GM21526 (cell line): ENCODE results near the gene CLEC20A.

Source experiments
- ATAC-seq: cut with Tn5 transposase; IDR thresholded peaks from one replicate; pipeline ENCODE4 v1.9.1; 2021; ENCODE audit warnings: moderate library complexity; ENCODE audit not compliant: unreplicated experiment, low FRiP score

CLEC20A gene

DNA sequence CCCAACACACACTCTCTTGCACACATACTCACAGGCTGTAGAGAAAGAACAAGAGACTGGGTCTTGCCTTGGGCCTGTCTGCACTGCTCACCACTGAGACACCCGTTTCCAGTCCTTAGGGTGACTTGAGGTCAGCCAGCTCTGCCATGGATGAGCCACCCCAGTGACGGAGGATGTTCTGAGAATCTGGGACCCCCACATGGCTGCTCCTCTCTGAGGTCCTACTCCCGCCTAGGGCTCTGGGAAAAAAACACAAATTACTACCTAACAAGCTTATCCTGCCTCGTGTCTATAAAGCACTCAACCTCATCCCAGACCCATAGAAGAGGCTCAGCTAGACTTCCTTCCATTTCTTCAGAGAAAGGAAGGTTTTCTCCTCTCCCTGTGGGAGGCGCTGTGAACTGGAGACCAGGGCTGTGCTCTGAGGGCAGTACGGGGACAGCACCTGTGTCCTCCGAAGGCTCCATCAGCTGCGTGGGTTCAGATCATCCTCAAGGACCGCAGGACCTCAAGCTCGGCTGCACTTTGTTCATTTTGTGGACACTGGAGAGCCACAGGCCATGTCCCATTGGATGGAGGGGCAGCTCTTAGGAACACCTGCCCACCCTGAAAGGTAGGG is 4.3 kb upstream of the CLEC20A start:
- ATAC-seq, result peak; percentile 12

DNA sequence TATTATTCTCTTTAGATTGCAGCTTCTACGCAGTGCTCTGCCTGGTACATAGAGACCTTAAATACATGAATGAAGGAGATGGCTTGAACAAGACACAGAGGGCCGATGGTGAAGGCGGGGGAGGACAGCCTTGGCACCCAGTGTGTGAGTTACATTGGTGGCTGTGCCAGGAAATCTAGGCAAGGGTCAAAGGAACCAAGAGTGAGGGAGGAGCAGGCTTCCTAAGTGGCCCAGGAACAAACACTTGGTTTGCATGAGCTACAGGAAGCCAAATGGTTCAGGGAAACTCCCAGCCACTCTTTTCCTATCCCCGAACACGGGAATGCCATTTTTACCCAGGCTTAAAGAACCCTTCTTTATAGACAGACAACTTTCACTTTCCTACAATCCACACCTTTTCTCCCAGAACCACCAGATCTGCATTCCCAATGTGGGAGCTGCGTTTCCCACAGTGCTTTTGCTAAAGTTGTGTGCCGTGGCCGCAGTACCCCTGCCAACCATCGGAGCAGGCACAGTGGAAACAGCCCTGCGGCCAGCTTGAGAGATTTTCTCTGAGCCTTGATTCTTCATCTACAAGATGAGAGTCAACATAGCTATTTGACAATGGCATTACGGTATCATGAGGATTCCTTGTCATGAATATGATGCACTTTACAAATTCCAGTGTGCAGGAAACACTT is 3.5 kb upstream of the CLEC20A start:
- no peak for ATAC-seq

DNA sequence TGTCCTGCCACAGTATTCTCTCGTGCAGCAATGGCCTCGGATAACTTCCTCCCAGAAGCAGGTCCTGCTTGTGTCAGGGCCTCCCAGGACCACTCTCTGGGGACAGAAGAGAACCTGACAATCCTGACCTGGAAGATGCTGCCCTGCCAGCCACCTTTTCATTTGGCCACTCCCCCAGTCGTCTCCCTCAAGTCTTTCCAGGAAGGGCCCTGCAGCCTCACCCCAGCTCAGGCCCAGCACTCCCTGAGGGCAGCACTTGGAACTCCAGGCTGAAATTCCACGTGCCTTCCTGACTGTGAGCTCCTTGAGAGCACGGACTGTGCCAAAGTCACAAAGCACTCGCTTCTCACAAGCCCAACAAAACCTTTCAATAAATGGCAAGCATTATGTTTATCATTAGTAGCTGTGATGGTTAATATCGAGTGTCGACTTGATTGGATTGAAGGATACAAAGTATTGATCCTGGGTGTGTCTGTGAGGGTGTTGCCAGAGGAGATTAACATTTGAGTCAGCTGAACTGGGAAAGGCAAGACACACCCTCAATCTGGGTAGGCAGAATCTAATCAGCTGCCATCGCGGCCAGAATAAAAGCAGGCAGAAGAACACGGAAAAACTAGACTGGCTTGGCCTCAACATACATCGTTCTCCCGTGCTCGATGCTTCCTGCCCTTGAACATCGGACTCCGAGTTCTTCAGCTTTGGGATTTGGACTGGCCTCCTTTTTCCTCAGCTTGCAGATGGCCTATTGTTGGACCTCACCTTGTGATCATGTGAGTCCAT is 2.3 kb upstream of the CLEC20A start:
- ATAC-seq, result no peak

DNA sequence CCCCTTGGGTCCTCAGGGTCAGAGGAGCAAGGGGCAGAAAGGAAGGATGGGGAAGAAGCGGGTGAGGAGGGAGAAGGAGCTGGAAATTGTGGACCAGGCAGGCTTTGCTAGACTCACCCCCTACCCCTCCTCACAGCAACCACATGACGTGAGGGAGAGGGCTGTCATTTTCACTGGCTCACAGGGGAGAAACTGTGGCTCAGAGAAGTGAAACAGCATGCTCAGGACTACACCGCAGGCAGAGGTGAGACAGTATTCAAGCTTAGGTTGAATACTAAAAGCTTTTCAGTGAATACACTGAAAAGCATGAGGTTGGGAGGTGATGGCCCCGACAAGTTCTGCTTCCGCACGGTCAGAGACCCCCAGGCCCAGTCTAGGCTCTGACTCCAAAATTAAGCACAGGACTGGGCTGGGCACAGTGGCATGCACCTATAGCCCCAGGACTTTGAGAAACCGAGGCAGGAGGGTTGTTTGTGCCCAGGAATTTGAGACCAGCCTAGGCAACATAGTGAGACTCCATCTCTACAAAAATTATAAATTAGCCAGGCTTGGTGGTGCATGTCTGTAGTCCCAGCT is 1.2 kb upstream of the CLEC20A start:
- ATAC-seq, result no peak

DNA sequence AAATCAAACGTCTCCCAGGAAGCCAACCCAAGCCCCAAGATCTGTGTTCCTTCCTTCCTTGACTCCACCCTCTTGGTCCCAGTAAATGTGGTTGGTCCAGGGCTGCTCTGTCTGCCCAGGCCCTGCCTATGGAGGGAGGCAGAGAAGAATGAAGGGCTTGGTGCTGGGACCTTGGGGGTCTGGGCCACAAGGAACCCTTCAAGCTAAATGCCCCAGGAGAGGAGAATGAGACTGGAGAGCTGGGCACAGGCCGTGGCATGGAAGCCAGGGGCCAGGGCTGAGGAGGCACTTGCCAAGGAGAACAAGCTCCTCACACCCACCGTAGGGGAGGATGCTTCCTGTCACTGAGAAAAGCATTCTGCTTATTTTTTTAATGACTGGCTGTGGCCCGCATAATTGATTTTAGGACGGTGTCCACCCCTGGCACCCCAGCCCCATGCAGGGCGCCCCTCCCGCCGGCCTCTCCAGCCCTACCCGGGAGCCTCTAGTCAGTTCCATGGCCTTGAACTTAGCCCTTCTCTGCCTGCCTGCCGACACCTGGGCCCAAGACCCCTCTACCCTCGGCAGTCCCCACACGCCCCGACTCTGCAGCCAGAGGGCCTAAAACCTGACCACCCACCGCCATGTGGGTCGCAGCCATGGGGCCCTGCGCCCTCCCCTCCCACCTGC is 889 bp downstream of the CLEC20A start:
- no peak for ATAC-seq

DNA sequence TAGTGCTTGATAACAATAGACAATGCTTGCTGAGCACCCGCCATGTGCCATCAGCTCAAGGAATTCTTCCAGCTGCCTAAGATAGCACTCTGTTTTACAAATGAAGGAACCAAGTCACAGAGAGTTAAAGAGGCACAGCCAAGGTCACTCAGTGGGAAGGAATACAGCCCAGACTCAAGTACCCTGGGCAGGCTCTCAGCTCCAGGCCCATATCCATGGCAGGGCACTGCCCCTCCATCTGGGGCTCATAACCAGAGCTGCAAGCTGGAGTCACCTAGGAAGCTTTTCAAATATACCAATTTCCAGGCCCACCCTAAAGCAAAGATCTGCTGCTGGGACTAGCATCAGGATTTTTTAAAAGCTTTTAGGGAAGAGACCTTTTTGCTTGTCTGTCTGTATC is 1.6 kb downstream of the CLEC20A start:
- ATAC-seq, result no peak

DNA sequence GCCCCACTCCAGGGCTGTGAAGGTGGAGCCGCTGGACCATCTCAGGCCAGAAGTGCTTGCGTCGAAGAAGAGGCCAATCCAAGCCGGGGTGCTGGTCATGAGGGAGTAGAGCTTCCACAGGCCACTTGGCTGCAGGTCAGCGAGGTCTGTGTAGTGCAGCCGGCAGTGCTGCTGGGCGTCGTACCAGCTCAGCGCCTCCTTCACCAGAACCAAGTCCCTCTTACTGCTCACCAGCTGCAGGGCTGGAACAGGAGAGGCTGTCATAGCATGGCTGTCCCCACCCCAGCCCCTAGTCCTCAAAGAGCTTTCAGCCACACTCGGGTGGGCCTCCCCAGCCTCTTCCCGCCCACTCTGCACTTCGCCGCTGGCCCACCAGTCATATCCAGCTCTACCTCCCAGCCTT is 2.2 kb downstream of the CLEC20A start:
- no peak for ATAC-seq

DNA sequence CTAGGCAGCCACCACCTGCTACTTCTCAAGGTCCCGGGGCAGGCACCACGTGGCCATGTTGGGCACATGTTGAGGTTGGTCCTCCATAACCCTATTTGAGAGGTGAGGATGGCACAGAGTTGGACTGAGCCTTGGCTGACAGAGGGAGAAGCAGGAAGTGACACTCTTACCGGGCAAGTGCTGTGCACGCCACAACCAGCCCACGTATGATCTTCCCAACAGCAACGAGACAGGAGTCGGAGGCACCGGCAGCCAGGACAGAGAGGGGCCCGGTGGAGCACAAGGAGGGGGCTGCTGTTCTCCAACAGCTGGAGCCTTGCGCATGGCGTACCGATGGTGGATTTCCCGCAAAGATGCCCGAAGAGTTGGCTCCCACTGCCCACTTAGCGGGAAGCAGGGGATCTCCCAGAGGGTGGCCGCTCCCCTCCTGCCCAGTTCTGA is 3.4 kb downstream of the CLEC20A start:
- ATAC-seq, result no peak

DNA sequence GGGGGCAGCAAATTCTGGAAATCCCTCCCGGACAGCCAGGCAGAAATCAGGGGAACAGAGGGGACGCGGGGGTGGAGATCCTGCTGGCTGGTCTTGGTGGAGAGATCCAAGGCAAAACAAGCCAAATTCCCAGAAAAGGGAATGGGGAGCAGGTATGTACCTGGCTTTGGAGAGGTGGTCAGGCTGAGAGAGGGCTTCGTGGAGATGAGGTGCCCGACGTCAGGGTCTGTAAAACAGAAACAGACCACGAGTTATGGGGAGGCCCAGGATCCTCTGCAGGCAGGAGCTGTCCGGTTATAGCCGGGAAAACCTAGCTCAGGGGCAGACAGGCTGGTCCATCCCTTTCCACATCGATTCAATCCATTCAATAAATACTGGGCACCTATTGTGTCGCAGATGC is 4.4 kb downstream of the CLEC20A start:
- no peak for ATAC-seq

DNA sequence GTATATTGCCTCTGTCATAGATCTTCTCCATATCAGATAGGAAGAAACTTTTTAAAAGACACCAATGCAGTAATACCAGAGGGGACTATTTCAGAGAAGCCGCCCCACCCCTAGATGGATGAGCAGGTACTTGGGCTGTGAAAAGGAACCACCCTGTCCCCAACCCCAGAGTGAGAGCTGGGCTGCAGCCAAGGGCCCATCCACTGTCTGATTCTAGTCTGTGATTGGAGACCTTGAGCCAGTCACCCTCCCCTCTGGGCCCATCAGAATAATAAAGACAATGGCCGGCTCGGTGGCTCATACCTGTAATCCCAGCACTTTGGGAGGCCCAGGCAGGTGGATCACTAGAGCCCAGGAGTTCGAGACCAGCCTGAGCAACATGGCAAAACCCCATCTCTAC is 5.0 kb downstream of the CLEC20A start:
- ATAC-seq, result no peak

DNA sequence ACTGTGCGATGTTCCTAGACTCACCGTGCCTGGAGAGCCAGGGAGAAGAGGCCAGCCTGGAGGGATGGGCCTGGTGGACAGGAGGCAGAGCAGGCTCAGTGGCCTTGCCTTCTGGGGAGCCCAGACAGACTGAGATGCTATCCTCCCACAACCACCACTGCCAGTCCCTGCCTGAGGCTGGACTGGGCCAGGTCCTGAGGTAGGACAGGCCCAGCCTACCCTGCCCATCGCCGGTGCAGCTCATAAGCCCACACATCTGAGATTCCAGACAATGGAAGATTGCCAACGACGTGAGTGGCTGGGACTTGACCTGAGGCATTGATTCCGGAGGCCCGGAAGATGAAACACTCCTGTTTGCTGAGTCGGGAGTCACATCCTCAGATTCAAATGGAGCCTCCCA is 5.8 kb downstream of the CLEC20A start:
- no peak for ATAC-seq

DNA sequence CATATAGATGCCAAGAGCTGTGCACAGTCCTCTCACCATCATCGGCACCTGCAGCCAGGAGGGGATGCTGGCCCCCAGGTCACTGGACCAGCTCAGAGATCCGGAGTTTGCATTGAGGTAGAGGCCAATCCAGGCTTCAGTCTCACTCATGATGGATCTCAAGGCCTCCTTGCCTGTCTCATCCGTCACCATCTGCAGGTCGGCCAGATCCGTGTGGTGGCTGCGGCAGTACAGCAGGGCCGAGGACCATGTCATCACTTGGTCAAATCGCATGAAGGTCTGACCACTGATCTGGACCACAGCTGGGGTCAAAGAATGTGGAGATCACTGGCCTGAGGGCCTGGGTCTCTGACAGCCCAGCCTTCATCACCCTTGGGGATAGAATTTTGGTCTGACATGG is 6.6 kb downstream of the CLEC20A start:
- ATAC-seq, result no peak

DNA sequence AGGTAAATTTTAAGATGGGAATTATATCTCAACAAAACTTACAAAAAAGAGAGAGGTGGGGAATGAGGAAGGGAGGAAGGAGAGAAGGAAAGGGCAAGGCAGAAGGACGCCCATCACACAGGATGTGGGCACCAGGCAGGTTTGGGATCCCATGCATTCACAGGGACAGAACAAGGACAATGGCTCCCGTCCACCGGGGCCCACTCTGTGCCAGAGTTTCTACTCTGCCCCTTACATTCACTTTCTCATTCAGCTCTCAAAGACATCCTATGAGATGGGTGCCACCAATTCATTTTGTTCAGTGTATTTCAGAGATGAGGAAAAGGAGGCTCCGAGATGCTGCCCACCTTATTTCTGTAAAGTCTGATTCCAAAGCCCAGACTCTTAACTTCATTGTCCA is 7.4 kb downstream of the CLEC20A start:
- ATAC-seq, result no peak

DNA sequence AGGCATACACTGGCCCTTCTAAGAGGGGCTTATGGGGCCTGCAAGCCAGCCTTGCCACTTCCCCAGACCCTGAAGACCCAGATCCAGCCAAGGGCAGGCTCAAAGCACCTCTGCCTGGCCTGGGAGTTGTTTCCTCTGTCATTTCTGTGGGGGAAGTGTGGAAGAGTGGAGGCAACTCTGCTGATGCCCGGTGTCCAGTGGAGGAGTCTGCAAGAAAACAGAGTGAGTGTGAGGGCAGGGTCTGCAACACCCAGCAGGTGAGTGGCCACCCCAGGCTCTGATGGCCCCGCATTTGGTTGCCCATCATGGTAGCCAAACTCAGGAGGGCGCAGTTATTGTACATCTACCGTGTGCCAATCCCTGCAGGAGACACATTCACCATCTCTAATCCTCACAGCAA is 8.4 kb downstream of the CLEC20A start:
- ATAC-seq, result no peak

DNA sequence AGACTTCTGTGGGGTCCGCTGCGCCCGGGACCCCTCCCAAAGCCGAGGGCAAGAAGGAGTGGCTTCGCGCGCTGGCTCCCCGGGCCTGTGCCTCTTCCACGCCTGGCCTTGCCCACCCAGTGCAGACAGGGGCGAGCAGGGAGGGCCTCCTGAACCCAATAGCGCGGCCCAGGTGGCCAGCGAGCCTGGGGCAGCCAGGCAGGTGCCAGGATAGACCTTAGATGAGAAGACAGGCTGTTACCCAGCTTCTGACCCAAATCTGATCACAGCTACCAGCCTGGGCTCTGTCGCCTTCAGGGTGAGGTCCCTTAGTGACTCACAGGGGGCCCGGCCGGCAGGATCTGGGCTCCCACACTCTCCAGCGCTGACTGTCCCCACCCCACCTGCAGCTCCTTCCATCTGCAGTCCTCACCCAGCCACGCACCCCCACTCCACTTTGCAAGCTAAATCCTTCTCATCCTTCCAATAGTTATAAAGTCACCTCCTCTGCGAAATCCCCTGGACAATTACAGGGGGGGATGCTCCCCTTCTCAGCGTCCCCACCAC is 9.6 kb downstream of the CLEC20A start:
- ATAC-seq, result no peak

DNA sequence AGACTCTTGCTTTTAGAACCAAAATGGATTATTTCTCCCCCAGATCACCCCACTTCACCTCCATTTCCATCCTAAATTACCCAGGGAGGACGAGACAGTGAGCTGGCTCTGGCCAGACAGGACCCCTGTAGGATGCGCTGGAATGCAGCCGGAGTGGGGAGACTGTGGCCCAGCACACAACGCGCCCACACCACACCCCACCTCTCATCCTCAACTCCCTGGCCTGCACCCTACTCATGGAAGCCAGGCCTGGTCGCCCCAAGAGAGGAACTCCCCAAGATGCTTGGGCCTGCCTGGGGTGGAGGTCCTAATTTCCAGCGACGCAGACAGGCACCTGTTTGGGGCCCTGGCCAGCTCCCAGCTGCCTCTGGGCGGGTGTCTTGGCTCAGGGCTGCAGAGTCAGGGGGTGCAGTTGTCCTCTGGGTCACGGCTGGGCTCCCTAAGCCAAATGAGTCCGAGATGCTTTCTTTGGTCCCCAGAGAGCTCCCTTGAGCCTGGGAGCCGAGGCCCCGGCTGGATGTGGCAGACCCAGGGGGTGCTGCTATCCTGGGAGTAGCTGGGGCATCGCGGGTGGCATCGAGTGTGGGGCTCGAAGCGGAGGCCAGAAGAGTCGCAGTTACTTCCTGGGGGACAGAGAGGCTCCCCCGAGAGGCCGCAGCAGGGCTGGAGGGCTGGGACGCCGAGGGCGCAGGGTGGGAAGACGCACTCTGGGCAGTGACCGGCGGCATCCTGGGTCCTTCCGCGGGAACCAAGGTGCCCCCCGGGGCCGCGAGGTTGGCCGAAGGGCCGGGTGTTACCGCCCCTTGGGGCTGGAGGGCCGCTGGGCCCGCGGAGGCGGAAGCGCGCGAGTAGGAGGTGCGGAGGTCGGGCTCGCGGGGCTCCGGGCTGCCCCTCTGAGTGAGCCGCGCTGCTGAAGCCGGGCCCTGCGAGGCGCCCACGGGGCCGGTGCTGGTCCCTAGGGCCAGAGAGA is 10.4 kb downstream of the CLEC20A start:
- ATAC-seq, result no peak

DNA sequence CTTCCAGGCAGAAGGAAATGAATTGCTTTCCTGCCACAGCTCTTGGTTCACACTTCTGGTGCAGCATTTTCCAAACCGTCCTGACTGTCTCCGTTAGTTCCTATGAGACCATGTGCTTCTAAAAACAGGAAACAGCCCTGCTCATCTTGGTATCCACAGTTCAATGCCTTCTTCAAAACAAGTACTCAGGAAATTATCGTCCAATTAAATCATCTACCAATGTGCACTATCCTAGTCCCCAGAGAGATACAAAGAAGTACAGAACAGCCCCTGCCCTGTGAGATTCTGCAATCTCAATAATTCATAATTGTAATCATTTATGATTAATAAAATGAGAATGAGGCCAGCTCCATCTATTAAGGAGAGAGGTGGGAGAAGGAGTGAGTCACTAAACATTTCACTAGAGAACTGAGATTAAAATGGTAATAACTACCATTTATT is 11.2 kb downstream of the CLEC20A start:
- ATAC-seq, result no peak

DNA sequence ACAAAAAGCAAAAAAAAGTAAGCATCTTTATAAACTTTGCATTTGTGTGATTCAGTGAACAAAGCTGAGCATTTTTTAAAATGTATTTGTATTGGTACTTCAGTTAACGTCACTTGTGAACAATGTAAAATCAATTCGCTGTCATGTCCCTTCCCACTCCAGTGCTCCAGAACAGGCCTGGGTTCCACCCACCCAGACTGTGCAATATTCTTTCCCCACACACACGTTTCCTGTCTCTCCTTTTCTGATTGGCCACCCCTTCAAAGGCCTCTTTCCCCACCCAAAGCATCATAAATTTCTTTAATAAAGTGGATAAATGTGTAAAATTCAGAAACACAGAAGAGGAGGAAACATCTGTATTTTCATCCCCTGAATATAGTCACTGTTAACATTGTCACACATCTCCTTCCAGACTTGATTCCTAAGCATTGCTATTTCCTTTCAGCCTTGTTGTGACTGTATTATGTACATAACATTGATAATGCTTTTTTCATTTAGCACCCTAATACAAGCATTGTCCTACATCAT is 12.0 kb downstream of the CLEC20A start:
- no peak for ATAC-seq

DNA sequence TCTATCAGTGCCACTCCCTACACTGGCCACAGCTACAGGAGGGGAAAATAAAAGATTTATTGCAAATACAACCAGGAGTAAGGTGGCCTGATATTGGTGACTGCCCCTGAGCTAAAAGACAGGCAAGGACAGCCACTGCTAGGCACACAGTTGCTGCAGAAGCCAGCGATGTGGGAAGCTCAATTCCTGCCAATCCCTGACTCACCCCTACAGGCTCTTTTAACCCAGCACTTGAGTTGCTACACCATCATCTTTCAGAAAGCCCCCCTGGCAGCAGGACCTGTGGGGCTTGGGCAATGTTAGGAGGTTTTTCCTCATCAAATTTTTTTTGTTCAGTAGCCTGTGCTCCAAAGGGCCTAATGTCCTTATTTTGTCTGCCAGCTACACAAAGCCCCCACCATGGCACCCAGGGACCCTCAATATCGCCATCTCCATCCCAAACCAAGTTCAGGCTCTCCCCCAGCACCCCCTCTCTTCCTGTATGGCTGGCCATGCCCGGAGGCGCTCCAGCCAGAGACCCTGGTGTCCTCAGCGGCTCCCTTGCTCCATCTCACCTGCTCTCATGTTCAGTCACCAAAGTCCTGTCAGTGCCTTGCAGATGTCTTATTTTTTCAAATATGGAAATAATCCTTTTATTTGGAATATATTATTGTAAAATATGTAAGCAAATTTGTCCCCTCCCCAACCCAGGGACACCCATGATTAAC is 13.4 kb downstream of the CLEC20A start:
- ATAC-seq, result no peak
